NCI-H2171 treated with DMSO at 0.1 percent for 48 hours (cell line): ENCODE data around the gene LSM10.

Source experiments
- DNase-seq: peaks from one replicate; lab custom pipeline; 2025; lab: John Stamatoyannopoulos, UW

The LSM10 gene

GRCh38 chr1:36408479-36408878 is 10.8 kb upstream of the LSM10 start:
- no peak for DNase-seq

DNA sequence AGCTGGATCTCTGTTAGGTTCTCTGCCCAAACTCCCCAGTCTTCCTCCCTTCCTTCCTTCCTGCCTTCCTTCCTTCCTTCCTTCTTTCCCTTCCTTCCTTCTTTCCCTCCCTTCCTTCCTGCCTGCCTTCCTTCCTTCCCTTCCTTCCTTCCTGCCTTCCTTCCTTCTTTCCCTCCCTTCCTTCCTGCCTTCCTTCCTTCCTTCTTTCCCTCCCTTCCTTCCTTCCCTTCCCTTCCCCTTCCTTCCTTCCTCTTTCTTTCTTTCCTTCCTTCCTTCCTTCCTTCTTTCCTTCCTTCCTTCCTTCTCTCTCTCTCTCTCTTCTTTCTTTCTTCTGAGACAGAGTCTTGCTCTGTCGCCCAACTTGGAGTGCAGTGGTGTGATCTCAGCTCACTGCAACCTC is 8.7 kb upstream of the LSM10 start:
- DNase-seq, result no peak

DNA sequence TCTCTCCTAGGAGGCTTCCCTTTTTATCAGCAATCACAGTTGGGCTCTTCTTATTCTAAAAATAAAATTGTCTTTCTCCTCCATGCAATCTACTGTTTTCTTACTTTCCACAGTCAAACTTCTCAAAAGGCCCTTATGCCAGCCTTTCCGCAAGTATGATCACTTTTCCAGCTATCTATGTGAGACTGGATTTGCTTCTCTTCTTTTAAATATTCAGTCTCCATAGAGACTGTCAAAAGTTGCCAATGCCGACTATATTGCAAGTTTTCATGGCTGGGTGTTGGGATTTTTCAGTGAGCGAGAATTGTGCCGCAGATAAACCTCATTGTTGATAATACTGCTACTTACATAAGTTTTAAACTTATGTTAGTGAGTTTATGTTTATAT is 4.8 kb upstream of the LSM10 start:
- no peak for DNase-seq

DNA sequence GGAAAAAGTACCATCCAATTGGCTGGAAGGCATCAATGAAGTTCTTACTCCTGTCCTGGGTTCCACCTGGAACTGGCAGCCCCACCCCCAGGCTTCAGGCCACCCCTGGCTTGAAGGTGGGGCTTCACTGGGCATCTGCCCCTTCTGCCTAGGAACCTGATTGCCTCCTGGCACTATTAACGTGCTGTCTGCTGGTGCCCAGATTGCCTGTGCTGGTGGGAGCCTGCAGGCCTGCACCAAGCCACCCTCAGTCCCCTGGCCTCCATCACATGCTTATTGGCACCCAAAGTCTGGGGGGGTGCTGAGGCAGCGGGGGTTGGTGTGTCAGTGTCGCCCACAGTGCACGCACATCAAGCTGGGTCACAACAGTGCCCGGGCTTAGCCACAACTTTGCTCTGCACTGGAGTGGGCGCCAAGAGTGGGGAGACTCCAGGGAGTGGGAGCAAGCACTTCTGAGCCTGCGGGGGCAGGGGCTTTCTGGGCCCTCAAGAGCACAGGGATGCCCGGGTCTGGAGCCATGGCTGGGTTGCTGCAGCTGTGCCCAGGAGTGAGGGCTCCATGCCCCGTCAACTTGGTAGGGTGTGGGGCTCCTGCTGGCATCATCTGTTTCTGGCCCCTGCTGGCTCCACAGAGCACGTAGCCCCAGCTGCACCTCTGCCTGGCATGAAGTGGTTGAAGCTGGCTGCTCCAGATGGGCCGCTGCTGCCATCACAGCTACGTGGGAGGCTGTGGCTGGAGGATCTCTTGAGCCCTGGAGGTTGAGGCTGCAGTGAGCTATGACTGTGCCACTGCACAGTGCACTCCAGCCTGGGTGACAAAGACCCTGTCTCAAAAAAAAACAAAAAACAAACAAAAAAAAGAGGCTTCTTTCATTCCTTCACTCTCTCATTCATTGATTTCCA is 4.1 kb upstream of the LSM10 start:
- DNase-seq, result no peak

DNA sequence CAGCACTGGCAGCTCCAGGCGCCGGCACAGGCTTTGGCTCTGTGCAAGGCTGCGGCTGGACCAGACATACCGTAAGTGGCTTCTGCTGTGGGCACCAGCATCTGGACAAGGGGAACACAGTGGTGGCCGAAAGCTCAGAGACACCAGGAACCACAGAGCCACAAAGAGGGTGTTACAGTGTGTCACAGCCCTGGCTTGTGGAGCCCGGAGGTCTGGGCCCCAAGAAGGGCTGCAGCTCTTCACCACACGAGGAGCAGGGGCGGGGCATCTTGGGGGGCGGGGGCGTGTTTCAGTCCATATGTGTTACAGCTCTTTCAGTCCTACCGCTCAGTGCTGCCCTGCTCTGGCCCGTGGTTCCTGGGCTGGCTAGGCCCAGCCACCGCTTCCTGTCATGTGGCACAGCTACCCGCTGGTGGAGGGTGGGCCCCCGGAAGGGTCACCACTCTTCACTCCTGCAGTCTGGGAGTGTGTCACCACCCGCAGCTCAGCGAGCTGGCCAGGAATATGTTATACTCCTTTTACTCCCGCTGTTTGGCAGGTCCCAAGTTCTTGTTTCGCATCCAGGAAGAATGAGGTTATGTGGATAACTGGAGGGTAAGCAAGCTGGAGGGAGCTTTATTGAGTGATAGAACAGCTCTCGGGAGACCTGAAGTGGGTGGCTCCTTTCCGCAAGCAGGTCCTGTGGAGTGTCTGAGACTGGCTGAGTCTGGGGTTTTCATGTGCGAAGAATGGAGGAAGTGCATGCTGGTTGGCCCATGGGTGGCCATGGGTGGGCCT is 3.3 kb upstream of the LSM10 start:
- no peak for DNase-seq

- peak; percentile 76 for DNase-seq
These were observed 2.8 kb upstream of the LSM10 start for GRCh38 chr1:36400514-36400824.

DNA sequence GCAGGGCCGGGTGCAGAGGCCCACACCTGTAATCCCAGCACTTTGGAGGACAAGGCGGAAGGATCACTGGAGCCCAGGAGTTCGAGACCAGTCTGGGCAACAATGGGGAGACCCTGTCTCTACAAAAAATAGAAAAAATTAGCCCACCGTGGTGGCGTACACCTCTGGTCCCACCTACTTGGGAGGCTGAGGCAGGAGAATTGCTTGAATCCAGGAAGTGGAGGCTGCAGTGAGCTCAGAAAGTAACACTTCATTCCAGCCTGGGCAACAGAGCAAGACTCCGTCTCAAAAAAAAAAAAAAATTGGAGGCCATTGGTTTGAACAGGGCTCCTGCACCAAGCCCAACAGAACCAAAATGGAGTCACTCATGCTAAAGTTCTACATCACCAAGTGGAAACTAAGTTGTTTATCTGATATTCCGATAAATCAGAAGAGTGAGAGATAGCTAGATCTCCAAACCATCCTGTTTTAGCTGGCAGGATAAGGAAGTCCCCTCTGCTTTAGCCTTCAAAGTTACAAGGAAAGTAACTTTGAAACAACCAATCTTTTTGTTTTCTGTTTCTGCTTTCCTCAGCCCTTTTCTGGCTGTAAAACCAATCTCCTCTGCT is 766 bp upstream of the LSM10 start:
- DNase-seq, result no peak

DNA sequence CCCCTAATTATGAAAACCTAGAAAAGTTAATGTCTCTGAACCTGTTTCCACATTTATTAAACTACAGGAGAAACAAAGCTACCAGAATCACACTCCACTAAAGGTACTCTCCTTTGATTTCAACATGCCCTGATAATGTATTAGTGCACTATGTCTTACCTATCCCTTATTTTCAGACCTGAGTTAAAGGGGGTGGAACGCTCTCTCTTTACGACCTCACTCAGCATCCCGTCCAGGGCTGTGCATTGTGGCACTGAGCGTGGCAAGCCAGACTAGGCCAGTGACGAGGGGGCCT is 678 bp downstream of the LSM10 start:
- no peak for DNase-seq

GRCh38 chr1:36396359-36396758 is 1.3 kb downstream of the LSM10 start:
- DNase-seq, result no peak

DNA sequence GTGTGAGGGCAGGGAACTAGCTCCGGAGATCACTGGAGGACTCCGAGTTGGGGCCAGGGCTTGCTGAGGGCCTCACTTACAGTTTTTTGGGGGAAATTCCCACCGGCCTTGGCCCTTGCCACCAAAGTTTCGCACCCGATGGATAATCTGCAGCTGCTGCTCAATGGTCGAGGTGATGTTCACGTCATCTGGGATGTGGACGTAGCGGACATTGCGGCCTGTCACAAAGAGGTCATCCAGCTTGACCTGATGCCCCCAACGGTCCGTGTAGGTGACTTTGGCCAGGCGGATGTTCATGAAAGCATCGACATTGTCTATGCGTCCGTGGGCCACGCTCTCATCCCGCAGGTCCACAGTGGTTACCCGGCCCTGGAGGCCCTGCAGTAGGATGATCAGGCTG is 4.0 kb downstream of the LSM10 start:
- no peak for DNase-seq

- DNase-seq, result no peak
These were observed 4.9 kb downstream of the LSM10 start for GRCh38 chr1:36392836-36393235.

GRCh38 chr1:36391271-36391670 is 6.4 kb downstream of the LSM10 start:
- no peak for DNase-seq

DNA sequence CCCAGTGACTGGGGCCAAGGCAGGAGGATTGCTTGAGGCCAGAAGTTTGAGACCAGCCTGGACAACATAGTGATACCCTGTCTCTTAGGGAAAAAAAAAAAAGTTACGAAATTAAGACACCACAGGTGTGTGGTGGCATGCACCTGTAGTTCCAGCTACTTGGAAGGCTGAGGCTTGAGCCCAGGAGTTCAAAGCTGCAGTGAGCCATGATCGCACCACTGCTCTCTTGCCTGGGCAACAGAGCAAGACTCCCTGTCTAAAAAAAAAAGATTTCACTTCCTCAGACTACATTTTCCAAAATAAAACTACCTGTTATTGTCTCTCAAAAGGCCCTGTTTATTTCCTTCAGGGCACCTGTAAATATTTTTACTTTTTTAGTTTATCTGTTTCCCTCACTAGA is 7.3 kb downstream of the LSM10 start:
- no peak for DNase-seq

GRCh38 chr1:36389999-36390398 is 7.7 kb downstream of the LSM10 start:
- no peak for DNase-seq

DNA sequence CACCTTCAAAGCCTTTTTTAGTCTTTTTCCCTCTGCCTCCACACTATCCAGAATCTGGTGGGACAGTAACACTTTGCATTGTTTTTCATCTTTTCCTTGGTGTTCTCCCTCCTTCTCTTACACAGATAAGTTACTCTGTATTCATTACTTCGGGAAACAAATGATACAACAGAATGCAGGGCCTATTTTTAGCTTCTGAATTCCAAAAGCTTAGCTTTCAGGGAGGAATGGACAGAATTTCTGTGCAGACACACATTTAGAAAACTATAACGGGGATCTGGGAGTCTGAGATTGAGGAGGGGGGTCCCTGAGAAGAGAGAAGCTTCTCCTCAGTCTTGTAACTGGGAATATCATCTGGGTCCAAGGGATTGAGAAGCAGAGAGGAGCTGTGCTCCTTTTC is 8.4 kb downstream of the LSM10 start:
- no peak for DNase-seq

GRCh38 chr1:36387141-36387949 is 10.4 kb downstream of the LSM10 start:
- no peak for DNase-seq

DNA sequence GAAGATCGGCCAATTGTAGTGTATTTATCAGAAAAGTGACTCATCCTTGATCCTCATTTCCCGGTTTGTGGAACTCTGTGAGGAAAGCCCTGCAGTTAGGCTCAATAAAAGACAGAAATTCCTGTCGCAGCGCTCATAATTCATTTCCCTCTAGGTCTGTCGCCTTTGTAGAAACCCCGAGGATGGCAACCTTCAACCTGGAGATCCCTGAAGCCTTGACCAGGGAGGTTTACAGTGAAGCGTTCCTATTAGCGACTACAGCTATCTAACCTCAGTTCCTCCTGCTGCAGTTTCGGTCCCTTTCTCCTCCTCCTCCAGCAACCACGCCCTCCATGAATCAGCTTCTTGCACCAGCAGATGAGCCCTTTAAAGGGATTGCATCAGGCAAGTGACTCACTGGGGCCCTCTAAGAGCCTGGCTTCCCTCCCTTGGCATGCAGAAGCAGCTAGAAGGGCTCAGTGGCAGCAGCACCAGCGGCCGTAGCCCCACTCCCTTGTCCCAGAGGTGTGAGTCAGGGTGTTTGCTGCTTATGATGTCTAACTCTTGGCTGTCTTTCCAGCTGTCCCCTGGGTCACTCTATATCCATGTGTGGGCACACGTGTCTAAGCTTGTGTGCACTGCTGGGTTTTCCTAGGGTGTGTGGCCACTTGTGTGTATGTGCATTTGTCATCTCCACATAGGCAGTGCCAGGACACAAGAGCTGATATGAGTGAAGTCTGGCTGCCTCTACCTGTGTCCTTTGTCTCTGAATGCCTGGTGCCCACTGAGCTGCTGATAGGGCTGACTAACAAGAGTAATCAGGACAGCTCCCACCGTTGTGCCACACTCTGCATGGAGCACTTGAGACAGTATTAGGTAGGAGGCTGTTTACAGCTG is 11.2 kb downstream of the LSM10 start:
- peak; percentile 85 for DNase-seq

GRCh38 chr1:36385410-36386264 is 12.1 kb downstream of the LSM10 start, which contains the start of gene STK40:
Gene STK40 (minus strand): TSS chr1:36385924. CDS start chr1:36361332, 24,592 bp downstream.
- peak; percentile 99 for DNase-seq

DNA sequence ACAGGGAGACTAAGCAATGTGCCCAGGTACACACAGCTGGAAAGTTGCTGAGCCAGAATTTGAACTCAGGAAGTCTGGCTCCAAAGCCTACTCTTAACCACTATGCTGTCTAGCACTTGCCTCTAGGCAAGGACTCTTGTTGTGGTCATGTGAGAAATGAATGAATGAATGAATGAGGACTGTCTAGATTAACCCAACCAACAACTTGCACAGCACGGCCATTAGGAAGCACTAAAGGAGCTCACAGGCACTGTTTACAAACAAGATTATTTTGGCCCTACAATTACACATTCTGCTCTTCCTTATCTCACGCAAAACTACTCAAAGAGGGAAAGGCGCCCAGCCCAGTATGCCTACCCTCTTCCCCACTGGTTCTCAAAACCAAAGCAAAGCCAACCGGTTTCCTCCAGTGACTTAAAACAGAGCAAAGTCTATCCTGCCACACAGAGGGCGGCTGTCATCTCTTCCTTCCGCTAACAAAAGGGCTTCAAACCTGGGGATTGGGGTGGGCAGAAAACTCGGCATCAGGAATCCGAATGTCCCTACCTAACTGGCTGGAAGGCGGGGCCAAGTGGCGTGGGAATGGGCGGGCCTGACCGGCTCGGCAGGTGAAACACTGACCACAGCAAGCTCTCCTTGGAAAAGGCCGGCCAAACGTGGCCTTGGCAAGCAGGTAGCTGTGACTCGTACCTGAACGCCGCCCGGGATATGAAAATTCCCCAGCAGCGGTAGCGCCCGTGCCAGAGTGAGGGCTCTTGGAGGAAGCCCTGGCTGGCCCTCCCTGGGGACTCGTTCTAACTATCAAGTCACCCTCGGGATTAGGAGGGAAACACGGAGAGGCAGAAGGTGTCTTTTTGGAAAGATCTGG is 12.9 kb downstream of the LSM10 start:
- DNase-seq, result peak; percentile 66
